Raji (cell line): ENCODE measurements around the gene NUP205.

Source experiments
- POLR2A ChIP-seq: IDR thresholded peaks from 2 replicates; pipeline ENCODE4 v1.6.1; 2011; ENCODE audit warnings: low read depth, low read length, control low read depth; ENCODE audit not compliant: insufficient read depth

The NUP205 gene

GRCh38 chr7:135692055-135692454 lies 134.3 kb downstream of the NUP205 start:
- no peak for TF ChIP-seq POLR2A

GRCh38 chr7:135693558-135693957 lies 135.8 kb downstream of the NUP205 start:
- TF ChIP-seq POLR2A, result no peak

- TF ChIP-seq POLR2A, result no peak
Observed at GRCh38 chr7:135697276-135698049, 139.7 kb downstream of the NUP205 start.
